CD4-positive, alpha-beta memory T cell (primary cell): ENCODE results near the gene MYH15. TPM values are rescaled to one million over a fixed set of nuclear protein-coding genes. Genes with fewer than 3 reads are reported as not detected.

ENCODE experiments used
- CTCF ChIA-PET: fragments of 350-600 bp; sonication (Branson Sonifier 250); formaldehyde crosslinking; loops from one replicate; lab custom pipeline; 2021; ENCODE audit warnings: inconsistent platforms; ENCODE audit not compliant: partially characterized antibody; lab: Charles Lee
- POLR2A ChIA-PET: fragments of 350-600 bp; sonication (Branson Sonifier 250); formaldehyde crosslinking; loops from one replicate; lab custom pipeline; 2021; ENCODE audit not compliant: partially characterized antibody; lab: Charles Lee
- DNase-seq, 5 donors: peaks; one replicate each; pipeline versions ENCODE4 v3.0.0 to v3.0.0-alpha.2; 2020 to 2022; ENCODE audit warnings: mixed read lengths in 1 of 5
- H3K27ac ChIP-seq: one replicate; pipeline ENCODE4 v1.7.0; 2013; ENCODE audit warnings: low read depth, low read length
- H3K27me3 ChIP-seq: 2 replicates; pipeline ENCODE4 v1.7.0; 2013; ENCODE audit warnings: mild to moderate bottlenecking, low read length, moderate library complexity; ENCODE audit not compliant: insufficient read depth
- H3K36me3 ChIP-seq: 2 replicates; pipeline ENCODE4 v1.7.0; 2013; ENCODE audit warnings: mild to moderate bottlenecking, low read length, moderate library complexity; ENCODE audit not compliant: insufficient read depth
- H3K4me1 ChIP-seq: 2 replicates; pipeline ENCODE4 v1.7.0; 2013; ENCODE audit warnings: mild to moderate bottlenecking, low read length, moderate library complexity; ENCODE audit not compliant: insufficient read depth
- H3K4me3 ChIP-seq, 2 donors: one replicate each; pipeline ENCODE4 v1.7.0; 2013; ENCODE audit warnings: low read length in 2 of 2, mild to moderate bottlenecking in 1 of 2
- H3K9me3 ChIP-seq, 2 donors: one replicate each; pipeline ENCODE4 v1.7.0; 2013; ENCODE audit warnings: low read length in 2 of 2, control low read depth in 1 of 2; ENCODE audit not compliant: control insufficient read depth in 1 of 2
- H3K27ac Mint-ChIP-seq, 7 donors: one replicate each; pipeline ENCODE4 v1.8.0; 2020 to 2021; ENCODE audit warnings: mixed read lengths in 7 of 7, mild to moderate bottlenecking in 6 of 7, inconsistent platforms in 3 of 7, moderate library complexity in 3 of 7
- H3K27me3 Mint-ChIP-seq, 2 donors: one replicate each; pipeline ENCODE4 v1.8.0; 2020 to 2021; ENCODE audit warnings: mixed read lengths in 2 of 2
- H3K36me3 Mint-ChIP-seq, 2 donors: one replicate each; pipeline ENCODE4 v1.8.0; 2020 to 2021; ENCODE audit warnings: mixed read lengths in 2 of 2, inconsistent platforms in 1 of 2, mild to moderate bottlenecking in 1 of 2
- H3K4me1 Mint-ChIP-seq, 4 donors: one replicate each; pipeline ENCODE4 v1.8.0; 2020 to 2021; ENCODE audit warnings: mixed read lengths in 4 of 4, mild to moderate bottlenecking in 1 of 4
- H3K4me3 Mint-ChIP-seq, 8 donors: one replicate each; pipeline ENCODE4 v1.8.0; 2020 to 2021; ENCODE audit warnings: mixed read lengths in 8 of 8, mild to moderate bottlenecking in 7 of 8, moderate library complexity in 6 of 8, inconsistent platforms in 3 of 8
- H3K9me3 Mint-ChIP-seq, 8 donors: one replicate each; pipeline ENCODE4 v1.8.0; 2020 to 2021; ENCODE audit warnings: mixed read lengths in 8 of 8, mild to moderate bottlenecking in 5 of 8, inconsistent platforms in 3 of 8, moderate library complexity in 1 of 8
- intact Hi-C: fragments of 100-400 bp; cut with micrococcal nuclease; formaldehyde crosslinking; loops from one replicate; pipeline ENCODE4 v1.15.1; 2023
- polyA plus RNA-seq, 2 donors: library from polyadenylated mRNA; unstranded; fragments of 300-500 nt; fragmentation: Illumina TruSeq; gene quantifications; one replicate each; pipeline ENCODE4 v1.2.3, GENCODE V29; 2021
- total RNA-seq, 2 experiments: library from RNA; stranded (reverse); gene quantifications; one replicate each; pipeline ENCODE4 v1.2.3, GENCODE V29; 2021

MYH15 gene
- total and polyA plus RNA-seq, 4 experiments from 2014 or later, result 0.06 TPM; not detected in 3

DNA sequence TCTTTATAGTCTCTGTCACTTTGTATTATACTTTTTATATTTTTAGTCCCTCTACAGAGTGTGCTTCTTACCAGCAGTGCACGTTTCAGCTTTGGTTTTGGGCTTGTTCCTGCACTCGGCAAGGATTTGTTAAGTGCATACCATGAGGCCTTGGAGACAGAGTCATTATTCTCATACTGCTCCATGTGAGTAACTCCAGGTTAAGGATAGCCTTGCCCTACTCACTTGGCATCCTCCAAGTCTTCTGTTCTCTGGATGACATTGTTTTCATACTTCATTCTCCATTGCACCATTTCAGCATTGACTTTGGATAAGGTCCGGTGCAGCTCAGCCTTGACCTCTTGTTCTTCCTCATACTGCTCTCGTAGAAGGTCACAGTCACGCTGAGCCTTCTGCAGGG is 96.4 kb downstream of the MYH15 start:
- POLR2A ChIA-PET, result no interaction called here
- no peaks in the 10 kb centered on the region for H3K9me3 Mint-ChIP-seq
- no peak overlapping the region for H3K4me3 Mint-ChIP-seq
- peaks cover 0 to 1% of the 10 kb centered on the region in 2 donors for H3K27me3 Mint-ChIP-seq
- H3K27me3 ChIP-seq, result no peaks in the 10 kb centered on the region
- no peaks in the 10 kb centered on the region for H3K4me1 Mint-ChIP-seq
- no peaks in the 10 kb centered on the region for H3K9me3 ChIP-seq
- no peak for DNase-seq
- H3K4me3 ChIP-seq, result no peak overlapping the region
- no peaks in the 10 kb centered on the region for H3K36me3 Mint-ChIP-seq
- CTCF ChIA-PET, result interaction anchor here (1.1 to 1.9 kb wide), 3 partner anchors 10 to 486 kb away, joined by 3 to 4 read pairs (median 3); no protein-coding TSS in a partner anchor
- H3K27ac Mint-ChIP-seq, result no peak overlapping the region
- intact Hi-C loops, result no loop called here
- H3K27ac ChIP-seq, result no peak overlapping the region
- no peaks in the 10 kb centered on the region for H3K36me3 ChIP-seq
- H3K4me1 ChIP-seq, result no peaks in the 10 kb centered on the region

DNA sequence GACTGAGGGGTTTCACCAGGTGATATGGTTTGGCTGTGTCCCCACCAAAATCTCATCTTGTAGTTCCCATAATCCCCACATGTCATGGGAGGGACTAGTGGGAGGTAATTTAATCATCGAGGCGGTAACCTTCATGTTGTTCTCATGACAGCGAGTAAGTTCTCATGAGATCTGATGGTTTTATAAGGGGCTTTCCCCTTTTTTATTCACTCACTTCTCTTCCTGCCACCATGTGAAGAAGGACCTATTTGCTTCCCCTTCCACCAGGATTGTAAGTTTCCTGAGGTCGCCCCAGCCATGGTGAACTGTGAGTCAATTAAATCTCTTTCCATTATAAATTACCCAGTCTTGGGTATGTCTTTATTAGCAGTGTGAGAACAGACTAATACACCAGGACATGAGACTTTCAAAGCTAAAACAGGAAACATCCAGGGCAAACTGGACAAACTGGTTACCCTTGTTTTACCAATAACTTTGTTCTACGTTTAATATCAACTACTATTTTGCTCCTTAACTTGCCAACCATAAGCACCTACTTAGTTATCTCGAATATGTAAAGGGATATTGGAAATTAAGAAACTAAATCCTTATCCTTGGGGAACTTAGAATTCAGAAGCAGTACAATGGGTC is 98.2 kb downstream of the MYH15 start:
- Mint-ChIP-seq H3K4me1 (no peaks in the 10 kb centered on the region), H3K9me3 (no peaks in the 10 kb centered on the region), H3K4me3 (no peak overlapping the region), H3K27ac (no peak overlapping the region), H3K36me3 (no peaks in the 10 kb centered on the region), H3K27me3 (peaks cover 0 to 1% of the 10 kb centered on the region in 2 donors)
- H3K27ac ChIP-seq, result no peak overlapping the region
- intact Hi-C loops, result no loop called here
- no peak for DNase-seq
- H3K4me1 ChIP-seq, result no peaks in the 10 kb centered on the region
- H3K9me3 ChIP-seq, result no peaks in the 10 kb centered on the region
- ChIA-PET POLR2A (no interaction called here), CTCF (interaction anchor here (1.9 kb wide), 1 partner anchor 66 kb away, joined by 4 read pairs; no protein-coding TSS in a partner anchor)
- H3K36me3 ChIP-seq, result no peaks in the 10 kb centered on the region
- H3K27me3 ChIP-seq, result no peaks in the 10 kb centered on the region
- no peak overlapping the region for H3K4me3 ChIP-seq

DNA sequence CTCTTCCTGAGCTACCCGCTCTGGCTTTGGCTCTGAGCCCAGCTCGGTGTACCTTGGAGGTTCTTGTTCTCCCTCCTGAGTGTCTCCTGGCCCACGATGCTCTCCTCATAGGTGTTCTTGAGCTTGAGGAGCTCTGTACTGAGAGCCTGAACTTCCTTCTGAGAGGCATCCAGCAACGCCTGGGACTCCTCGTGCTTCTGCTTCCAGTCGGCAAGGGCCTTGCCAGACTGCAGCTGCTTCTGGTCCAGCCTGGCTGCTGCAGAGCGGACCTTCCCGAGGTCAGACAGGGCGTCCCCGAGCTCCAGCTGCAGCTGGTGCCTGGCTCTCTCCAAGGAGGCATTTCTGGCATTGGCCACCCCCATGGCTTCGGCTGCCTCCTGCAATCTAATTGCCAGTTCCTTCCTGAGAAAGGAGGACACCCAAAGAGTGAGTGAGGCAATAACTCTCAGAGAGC is 99.8 kb downstream of the MYH15 start:
- Histone ChIP-seq H3K9me3 (no peaks in the 10 kb centered on the region), H3K36me3 (no peaks in the 10 kb centered on the region), H3K27ac (no peak overlapping the region), H3K4me1 (no peaks in the 10 kb centered on the region), H3K27me3 (no peaks in the 10 kb centered on the region), H3K4me3 (no peak overlapping the region)
- Mint-ChIP-seq H3K36me3 (no peaks in the 10 kb centered on the region), H3K27ac (no peak overlapping the region), H3K4me1 (peaks cover 0 to 2% (median 0%) of the 10 kb centered on the region in 4 donors), H3K4me3 (no peak overlapping the region), H3K9me3 (no peaks in the 10 kb centered on the region), H3K27me3 (peaks cover 0 to under 1% of the 10 kb centered on the region in 2 donors)
- intact Hi-C loops, result no loop called here
- CTCF ChIA-PET, result interaction anchor here (0.8 to 2.0 kb wide), 6 partner anchors 8 to 484 kb away, joined by 3 to 7 read pairs (median 3); no protein-coding TSS in a partner anchor
- no peak for DNase-seq
- POLR2A ChIA-PET, result no interaction called here

DNA sequence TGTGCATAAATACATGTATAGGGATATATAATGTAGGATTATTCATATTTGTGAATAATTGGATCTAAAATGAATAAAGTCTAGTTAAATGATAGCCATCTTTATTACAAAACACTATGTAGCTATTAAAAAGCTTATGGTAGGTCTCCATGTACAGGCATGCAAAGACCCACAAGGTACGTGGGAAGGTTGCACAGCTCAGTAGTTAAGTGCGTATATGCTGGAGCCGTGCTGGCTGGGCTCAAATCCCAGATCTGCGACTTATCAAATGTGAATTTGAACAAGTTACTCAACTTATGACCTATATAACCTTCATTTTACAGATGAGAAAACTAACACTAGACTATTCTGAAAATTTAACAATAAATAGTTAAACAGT is 100.6 kb downstream of the MYH15 start:
- Histone ChIP-seq H3K27ac (no peak overlapping the region), H3K4me1 (no peaks in the 10 kb centered on the region), H3K4me3 (no peak overlapping the region), H3K27me3 (no peaks in the 10 kb centered on the region), H3K9me3 (no peaks in the 10 kb centered on the region), H3K36me3 (no peaks in the 10 kb centered on the region)
- Mint-ChIP-seq H3K9me3 (no peaks in the 10 kb centered on the region), H3K27me3 (no peaks in the 10 kb centered on the region), H3K36me3 (no peaks in the 10 kb centered on the region), H3K27ac (no peak overlapping the region), H3K4me1 (peaks cover 0 to 2% (median 0%) of the 10 kb centered on the region in 4 donors), H3K4me3 (no peak overlapping the region)
- intact Hi-C loops, result loop anchor here (5.0 to 10.0 kb wide), 4 partner anchors 482 to 1175 kb away; no protein-coding TSS in a partner anchor
- ChIA-PET CTCF (interaction anchor here (0.7 to 2.0 kb wide), 6 partner anchors 10 to 1175 kb away, joined by 3 to 7 read pairs (median 4); no protein-coding TSS in a partner anchor), POLR2A (no interaction called here)
- no peak for DNase-seq

DNA sequence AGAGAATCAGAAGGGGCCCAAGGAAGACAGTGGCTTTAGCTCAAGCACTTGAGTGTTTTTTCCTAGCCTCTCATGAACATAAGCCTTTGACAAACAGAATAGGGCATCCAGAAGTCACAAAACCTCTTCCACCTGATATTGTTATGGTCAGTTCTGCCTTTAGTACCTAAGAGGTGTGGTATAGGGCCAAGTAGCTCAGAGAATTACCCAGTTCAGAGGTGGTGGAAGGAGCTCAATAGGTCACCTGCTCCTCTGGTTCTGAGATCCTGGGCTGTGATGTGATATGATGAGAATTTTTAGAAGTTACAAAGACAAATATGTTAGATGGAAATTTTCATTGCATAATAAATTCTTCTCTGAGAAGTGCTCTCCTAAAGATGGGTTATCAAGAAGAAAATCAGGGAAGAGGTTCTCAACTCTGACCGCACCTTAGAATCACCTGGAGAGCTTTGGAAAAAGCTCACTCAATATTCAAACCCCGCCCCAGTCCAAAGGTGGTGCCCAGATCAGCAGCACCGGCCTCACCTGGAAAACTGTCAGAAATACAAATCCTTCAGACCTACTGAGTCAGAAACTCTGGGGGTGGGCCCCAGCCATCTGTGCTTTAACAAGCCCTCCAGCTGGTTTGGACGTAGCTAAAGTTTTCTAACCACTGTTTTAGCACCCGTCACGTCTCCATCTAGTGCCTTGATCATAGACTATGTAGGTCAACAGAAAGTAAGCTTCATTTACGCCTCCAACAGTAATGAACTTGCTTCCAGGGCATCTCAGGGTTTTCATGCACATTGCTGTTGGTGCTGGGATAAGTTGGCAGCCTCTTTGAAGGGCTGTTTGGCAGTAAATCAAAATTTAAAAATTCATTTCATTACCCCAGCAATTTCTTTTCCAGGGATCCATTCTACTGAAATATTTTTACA is 101.3 kb downstream of the MYH15 start:
- H3K4me1 Mint-ChIP-seq, result peaks cover 0 to 2% (median 0%) of the 10 kb centered on the region in 4 donors
- no peaks in the 10 kb centered on the region for H3K9me3 Mint-ChIP-seq
- no peak overlapping the region for H3K4me3 ChIP-seq
- H3K4me1 ChIP-seq, result no peaks in the 10 kb centered on the region
- no peak for DNase-seq
- intact Hi-C loops, result loop anchor here (5.0 to 10.0 kb wide), 4 partner anchors 482 to 1174 kb away; no protein-coding TSS in a partner anchor
- no peak overlapping the region for H3K27ac Mint-ChIP-seq
- no peaks in the 10 kb centered on the region for H3K27me3 Mint-ChIP-seq
- H3K27ac ChIP-seq, result no peak overlapping the region
- H3K36me3 Mint-ChIP-seq, result no peaks in the 10 kb centered on the region
- no peaks in the 10 kb centered on the region for H3K9me3 ChIP-seq
- no peaks in the 10 kb centered on the region for H3K36me3 ChIP-seq
- no peaks in the 10 kb centered on the region for H3K27me3 ChIP-seq
- no peak overlapping the region for H3K4me3 Mint-ChIP-seq
- POLR2A ChIA-PET, result no interaction called here
- CTCF ChIA-PET, result interaction anchor here (0.7 to 2.0 kb wide), 7 partner anchors 10 to 1174 kb away, joined by 3 to 7 read pairs (median 4); no protein-coding TSS in a partner anchor

DNA sequence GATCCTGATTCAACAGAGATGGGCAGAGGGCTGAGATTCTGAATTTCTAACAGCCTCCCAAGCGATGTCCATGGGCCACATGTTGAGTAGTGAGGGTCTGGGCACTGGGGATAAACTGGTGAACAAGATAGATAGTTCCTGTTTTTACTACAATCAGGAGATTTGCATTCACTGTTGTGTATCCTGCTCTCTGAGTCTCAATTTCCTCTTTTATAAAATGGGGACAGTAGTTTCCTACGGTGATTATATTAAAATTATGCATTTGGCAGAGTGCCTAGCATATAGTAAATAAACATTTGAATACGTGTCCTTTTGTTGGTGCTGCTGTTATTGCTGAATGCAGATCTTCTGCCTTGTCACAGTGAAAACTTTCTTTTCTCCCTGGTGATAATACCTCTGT is 102.5 kb downstream of the MYH15 start:
- POLR2A ChIA-PET, result no interaction called here
- H3K27me3 Mint-ChIP-seq, result no peaks in the 10 kb centered on the region
- intact Hi-C loops, result loop anchor here (5.0 to 10.0 kb wide), 4 partner anchors 481 to 1173 kb away; no protein-coding TSS in a partner anchor
- H3K9me3 Mint-ChIP-seq, result no peaks in the 10 kb centered on the region
- H3K36me3 Mint-ChIP-seq, result no peaks in the 10 kb centered on the region
- Histone ChIP-seq H3K27ac (no peak overlapping the region), H3K4me1 (no peaks in the 10 kb centered on the region), H3K27me3 (no peaks in the 10 kb centered on the region), H3K9me3 (no peaks in the 10 kb centered on the region), H3K4me3 (no peak overlapping the region), H3K36me3 (no peaks in the 10 kb centered on the region)
- peaks cover 0 to 2% (median 0%) of the 10 kb centered on the region in 4 donors for H3K4me1 Mint-ChIP-seq
- no peak for DNase-seq
- peak overlapping the region in 1 of 7 donors; percentile 33 for H3K27ac Mint-ChIP-seq
- no peak overlapping the region for H3K4me3 Mint-ChIP-seq
- CTCF ChIA-PET, result interaction anchor here (0.7 to 1.4 kb wide), 10 partner anchors 14 to 552 kb away, joined by 3 to 10 read pairs (median 4); no protein-coding TSS in a partner anchor
